A549 (cell line): ENCODE data around the gene MAMDC4.

ENCODE experiments used
- CBX2 ChIP-seq: fragments of 200-600 bp; sonication (generic); IDR thresholded peaks from 2 replicates; pipeline ENCODE4 v1.6.1; 2016; ENCODE audit warnings: low read depth, mild to moderate bottlenecking, borderline replicate concordance
- CEBPB ChIP-seq, 2 experiments: fragments of >200 bp in 1 of 2; sonication (Bioruptor Twin) in 1 of 2; formaldehyde crosslinking in 1 of 2; IDR thresholded peaks; 2 replicates each; pipeline ENCODE4 v1.6.1; 2012 to 2016
- EP300 ChIP-seq, 2 experiments: fragments of >200 bp; sonication (Bioruptor Twin); formaldehyde crosslinking; IDR thresholded peaks; 2 replicates in 1 of 2; 3 replicates in 1 of 2; pipeline ENCODE4 v1.6.1; 2016 to 2017
- HDAC2 ChIP-seq: fragments of 200-600 bp; sonication (generic); IDR thresholded peaks from 2 replicates; pipeline ENCODE4 v1.6.1; 2016
- JUNB ChIP-seq: fragments of >200 bp; sonication (Bioruptor Twin); formaldehyde crosslinking; IDR thresholded peaks from 2 replicates; pipeline ENCODE4 v1.6.1; 2016
- NPAS2 ChIP-seq: fragments of 250-450 bp; sonication (Bioruptor Pico); IDR thresholded peaks from 2 replicates; pipeline ENCODE4 v1.8.0; 2022; ENCODE audit warnings: mild to moderate bottlenecking, moderate library complexity, borderline replicate concordance
- NR3C1 ChIP-seq: fragments of >200 bp; sonication (Bioruptor Twin); formaldehyde crosslinking; IDR thresholded peaks from 3 replicates; pipeline ENCODE4 v1.6.1; 2017
- POLR2A ChIP-seq: IDR thresholded peaks from 2 replicates; pipeline ENCODE4 v1.6.1; 2012; ENCODE audit warnings: mild to moderate bottlenecking, low read length
- POLR2AphosphoS2 ChIP-seq: conservative IDR thresholded peaks from 2 replicates; pipeline ENCODE4 v1.6.1; 2012; ENCODE audit warnings: low read length, improper control_type of control experiment, inconsistent platforms
- RAD21 ChIP-seq, 2 experiments: fragments of >200 bp in 1 of 2; sonication (Bioruptor Twin) in 1 of 2; formaldehyde crosslinking in 1 of 2; IDR thresholded peaks in 1 of 2; conservative IDR thresholded peaks in 1 of 2; 2 replicates in 1 of 2; 3 replicates in 1 of 2; pipeline ENCODE4 v1.6.1; 2012 to 2018; ENCODE audit warnings: inconsistent platforms in 1 of 2
- RFX5 ChIP-seq: fragments of 450-650 bp; IDR thresholded peaks from 2 replicates; pipeline ENCODE4 v1.7.1; 2014; ENCODE audit warnings: antibody characterized with exemption, mild to moderate bottlenecking, moderate library complexity
- ZFP36 ChIP-seq: fragments of 450-650 bp; IDR thresholded peaks from 2 replicates; pipeline ENCODE4 v1.6.1; 2014; ENCODE audit warnings: borderline replicate concordance; ENCODE audit not compliant: partially characterized antibody
- TF ChIP-seq, protein P1 (sequence below): fragments of >200 bp; sonication (Bioruptor Twin); formaldehyde crosslinking; IDR thresholded peaks from 3 replicates; pipeline ENCODE4 v1.5.1; 2016
- TF ChIP-seq, protein P2 (sequence below): IDR thresholded peaks from 2 replicates; pipeline ENCODE4 v1.6.1; 2012

DNA sequence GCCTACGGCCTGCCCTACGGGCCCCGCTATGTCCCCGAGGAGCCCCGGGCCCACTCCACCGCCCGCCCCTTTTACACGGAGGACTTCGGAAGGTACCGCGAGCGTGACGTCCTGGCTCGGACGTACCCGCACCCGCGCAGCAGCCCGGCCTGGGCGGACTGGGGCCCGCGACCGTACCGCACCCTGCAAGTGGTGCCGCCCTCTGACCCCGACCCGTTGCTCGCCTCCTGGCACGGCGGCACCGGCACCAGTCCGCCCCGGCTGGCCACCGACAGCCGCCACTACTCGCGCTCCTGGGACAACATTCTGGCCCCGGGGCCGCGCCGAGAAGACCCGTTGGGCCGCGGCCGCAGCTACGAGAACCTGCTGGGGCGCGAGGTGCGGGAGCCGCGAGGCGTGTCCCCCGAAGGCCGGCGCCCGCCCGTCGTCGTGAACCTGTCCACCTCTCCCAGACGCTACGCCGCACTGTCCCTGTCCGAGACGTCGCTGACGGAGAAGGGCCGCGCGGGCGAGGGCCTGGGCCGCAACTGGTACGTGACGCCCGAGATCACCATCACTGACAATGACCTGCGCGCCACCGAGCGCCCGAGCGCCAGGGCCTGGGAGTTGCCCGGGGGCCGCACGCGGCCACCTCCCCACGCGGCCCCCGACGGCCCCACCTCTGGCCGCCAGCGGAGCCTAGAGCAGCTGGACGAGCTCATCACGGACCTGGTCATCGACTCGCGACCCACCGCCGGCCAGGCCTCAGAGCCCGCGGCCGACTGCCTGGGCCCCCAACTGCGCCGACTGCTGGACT lies 6.5 kb upstream of the MAMDC4 start:
- no peak for TF ChIP-seq RAD21 (conservative IDR thresholded peaks at IDR 0.05 in 1 of 2, IDR thresholded peaks at IDR 0.05 in 1 of 2)
- TF ChIP-seq, protein P1, sequence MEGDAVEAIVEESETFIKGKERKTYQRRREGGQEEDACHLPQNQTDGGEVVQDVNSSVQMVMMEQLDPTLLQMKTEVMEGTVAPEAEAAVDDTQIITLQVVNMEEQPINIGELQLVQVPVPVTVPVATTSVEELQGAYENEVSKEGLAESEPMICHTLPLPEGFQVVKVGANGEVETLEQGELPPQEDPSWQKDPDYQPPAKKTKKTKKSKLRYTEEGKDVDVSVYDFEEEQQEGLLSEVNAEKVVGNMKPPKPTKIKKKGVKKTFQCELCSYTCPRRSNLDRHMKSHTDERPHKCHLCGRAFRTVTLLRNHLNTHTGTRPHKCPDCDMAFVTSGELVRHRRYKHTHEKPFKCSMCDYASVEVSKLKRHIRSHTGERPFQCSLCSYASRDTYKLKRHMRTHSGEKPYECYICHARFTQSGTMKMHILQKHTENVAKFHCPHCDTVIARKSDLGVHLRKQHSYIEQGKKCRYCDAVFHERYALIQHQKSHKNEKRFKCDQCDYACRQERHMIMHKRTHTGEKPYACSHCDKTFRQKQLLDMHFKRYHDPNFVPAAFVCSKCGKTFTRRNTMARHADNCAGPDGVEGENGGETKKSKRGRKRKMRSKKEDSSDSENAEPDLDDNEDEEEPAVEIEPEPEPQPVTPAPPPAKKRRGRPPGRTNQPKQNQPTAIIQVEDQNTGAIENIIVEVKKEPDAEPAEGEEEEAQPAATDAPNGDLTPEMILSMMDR = no peak
- TF ChIP-seq, protein P2, sequence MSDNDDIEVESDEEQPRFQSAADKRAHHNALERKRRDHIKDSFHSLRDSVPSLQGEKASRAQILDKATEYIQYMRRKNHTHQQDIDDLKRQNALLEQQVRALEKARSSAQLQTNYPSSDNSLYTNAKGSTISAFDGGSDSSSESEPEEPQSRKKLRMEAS = no peak
- TF ChIP-seq ZFP36 = no peak
- no peak for TF ChIP-seq RFX5
- no peak for TF ChIP-seq EP300 (IDR thresholded peaks at IDR 0.05)
- TF ChIP-seq HDAC2 = no peak
- TF ChIP-seq NPAS2 (CRISPR knock-in tag) = no peak
- TF ChIP-seq NR3C1 = no peak
- TF ChIP-seq POLR2AphosphoS2 = no peak
- TF ChIP-seq CBX2 = no peak
- TF ChIP-seq CEBPB (IDR thresholded peaks at IDR 0.05) = no peak
- TF ChIP-seq POLR2A = no peak
- TF ChIP-seq JUNB = no peak
